Activated naive CD4-positive, alpha-beta T cell treated with anti-CD3 and anti-CD28 coated beads, Interleukin-2, amount 50 U/mL, for 16 hours (primary cell): ENCODE results near the gene ARHGEF16.

Experiments
- DNase-seq: peaks from one replicate; pipeline ENCODE4 v3.0.0-alpha.2; 2020

ARHGEF16 gene

DNA sequence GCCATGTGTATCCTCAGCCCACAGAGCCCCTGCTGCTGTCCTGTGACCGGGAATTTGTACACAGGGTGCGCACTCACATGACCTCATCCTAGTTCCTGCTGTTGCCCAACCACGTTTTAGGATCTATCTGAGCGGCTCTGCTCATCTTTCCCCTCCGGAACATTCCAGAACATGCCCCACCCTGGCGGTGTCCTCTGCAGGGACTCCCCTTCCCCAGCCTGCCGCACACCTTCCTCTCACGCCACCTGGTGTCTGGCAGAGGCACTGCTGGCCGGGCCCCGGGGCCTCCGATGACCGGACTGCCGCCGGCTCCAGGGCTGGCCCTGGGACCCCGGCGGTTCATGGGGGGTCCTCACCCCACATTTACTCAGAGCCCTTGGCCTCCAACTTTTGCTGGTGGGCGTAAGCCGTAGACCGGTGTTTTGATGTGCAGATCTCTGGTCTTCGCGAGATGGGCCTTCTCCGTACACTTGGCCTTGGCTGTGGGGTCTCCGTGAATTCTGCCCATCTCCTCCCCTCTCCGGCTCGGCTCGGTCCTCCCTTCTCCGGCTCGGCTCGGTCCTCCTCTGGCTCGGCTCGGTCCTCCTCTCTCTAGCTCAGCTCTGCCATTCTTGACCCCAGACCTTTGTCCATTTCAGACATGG lies 29.5 kb downstream of the ARHGEF16 start:
- DNase-seq: peak; percentile 48

DNA sequence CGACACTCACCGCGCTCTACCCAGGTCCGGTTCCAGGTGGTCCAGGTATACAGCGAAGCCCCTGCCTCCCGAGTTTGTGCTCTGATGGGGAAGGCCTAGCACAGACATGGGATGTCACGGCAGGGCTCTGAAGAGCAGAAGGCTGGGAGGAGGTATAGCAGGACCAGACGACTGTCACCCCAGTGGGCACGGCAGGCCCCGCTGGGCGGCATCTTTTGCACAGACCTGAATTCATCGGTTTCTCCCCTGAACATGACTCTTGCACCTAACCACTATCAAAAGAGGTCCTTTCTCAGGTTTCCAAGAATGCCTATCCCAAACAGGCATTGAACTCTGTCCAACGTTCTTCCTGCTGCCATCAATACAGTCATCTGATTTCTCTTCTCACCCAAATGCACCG lies 30.6 kb downstream of the ARHGEF16 start:
- no peak for DNase-seq

DNA sequence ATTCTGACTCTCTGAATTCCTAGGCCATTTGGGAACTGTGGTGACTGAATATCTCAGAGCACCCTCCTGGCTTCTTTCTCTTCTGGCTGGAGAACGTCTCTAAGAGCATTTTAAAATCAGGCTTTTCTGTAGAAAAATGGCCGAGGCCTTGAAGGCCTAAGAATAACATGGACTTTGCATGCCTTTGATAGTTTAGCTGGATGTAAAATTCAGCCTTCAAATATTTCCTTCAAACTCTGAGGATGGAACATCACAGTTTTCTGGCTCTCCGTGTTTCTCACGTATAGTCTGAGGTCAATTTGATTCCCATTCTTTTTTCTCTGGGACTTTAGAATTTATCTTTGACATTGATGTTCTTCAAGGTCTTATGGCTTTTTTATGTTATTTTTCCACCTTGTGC lies 34.0 kb downstream of the ARHGEF16 start:
- DNase-seq: no peak

DNA sequence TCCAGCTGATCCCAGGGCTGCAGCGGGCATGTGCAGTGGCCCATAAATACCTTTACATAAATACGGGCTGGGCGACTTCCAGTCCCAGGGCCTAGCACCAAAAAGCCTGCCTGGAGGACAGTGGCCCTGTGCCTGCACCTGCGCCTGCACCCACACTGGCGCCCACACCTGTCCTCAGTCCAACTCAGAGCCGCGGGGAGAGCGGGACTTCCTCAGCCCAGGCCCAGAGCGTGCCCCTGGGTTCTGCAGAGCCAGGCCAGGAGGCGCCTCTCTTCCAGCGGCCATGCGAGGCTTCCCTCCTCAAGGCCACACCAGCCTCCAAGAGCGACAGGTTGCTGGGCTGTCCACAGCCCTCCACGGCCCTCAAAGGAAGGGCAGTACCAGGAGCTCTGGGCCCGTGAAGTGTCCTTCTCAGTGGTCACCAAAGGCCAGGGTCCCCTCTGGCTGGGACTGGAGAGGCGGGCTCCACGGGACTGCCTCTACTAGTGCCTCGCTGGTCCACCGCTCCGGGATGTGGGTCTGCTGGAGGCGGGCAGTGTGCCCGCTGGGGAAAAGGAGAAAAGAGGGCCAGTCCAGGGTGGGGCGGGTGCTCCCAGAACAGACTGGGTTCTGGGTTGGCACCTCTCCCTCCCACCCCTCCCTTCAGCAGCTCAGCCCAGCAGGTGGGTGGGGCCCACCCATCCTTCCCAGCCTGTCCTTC lies 35.7 kb downstream of the ARHGEF16 start:
- no peak for DNase-seq

DNA sequence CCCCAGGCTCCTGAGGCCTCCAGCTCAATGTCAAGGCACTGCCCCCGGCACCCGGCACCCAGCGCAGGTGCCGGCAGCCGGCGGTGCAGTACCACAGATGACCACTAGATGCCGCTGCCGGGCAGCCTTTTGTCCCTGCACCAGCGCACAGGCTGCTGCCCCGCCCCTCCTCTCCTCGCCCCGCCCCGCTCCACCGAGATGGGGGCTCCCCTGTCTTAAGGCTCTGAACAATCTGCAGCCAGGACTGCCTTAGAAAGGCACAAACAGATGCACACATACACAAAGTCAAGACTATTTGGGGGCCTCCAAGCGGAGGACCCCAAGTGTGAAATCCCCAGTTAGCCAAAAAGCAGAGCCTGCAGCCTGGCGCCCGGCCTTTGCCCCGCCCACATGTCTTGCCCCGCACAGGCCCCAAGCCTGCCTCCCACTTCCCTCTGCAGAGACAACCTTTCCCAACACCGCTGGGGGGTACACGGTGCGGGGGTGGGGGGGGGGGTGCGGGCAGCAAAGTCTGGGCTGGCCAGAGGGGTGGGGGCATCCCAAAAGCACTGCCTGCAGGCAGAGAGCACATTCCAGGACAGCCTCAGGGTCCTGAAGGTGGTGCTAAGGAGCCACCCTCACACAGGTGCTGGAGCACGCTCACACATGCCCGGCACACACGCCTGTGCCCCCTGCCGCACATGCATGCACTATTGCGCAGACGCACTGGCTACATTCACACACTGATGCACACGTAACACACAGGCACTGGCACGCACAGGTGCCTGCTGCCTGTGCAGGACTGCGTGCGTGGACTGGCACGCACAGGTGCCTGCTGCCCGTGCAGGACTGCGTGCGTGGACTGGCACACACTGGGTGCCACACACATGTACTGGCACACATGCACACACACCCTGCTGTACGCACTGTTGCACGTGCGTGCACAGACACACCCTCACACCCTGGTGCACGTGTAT lies 37.1 kb downstream of the ARHGEF16 start:
- peak; percentile 87 for DNase-seq

DNA sequence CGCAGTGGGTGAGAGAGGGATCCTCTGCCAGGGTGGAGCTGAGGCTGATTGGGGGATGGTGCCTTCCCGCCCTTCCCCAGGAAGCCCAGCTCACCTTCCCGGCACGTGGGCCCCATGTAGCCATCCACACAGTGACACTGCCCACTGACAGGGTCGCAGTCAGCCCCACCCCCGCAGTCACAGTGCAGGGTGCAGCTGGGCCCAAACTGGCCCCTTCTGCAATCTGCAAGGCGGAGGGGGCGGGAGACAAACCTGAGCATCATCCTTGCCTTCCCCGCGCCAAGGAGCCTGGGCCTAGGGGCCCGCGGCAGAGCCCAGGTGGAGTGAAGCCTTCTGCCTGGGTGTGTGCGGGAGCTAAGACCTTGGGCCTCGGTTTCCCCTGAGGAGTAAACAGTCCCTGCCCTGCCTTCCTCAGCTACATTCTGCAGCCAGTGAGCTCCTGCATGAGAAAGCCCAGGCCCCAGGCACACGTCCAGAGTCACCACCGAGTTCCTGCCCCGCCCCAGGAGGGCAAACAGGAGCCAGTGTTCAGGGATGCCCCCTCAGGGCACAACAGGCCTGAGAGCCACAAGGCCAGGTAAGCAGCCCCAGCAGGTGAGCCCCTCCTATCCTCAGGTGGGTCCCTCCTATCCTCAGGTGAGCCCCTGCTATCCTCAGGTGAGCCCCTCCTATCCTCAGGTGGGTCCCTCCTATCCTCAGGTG lies 38.2 kb downstream of the ARHGEF16 start:
- no peak for DNase-seq

DNA sequence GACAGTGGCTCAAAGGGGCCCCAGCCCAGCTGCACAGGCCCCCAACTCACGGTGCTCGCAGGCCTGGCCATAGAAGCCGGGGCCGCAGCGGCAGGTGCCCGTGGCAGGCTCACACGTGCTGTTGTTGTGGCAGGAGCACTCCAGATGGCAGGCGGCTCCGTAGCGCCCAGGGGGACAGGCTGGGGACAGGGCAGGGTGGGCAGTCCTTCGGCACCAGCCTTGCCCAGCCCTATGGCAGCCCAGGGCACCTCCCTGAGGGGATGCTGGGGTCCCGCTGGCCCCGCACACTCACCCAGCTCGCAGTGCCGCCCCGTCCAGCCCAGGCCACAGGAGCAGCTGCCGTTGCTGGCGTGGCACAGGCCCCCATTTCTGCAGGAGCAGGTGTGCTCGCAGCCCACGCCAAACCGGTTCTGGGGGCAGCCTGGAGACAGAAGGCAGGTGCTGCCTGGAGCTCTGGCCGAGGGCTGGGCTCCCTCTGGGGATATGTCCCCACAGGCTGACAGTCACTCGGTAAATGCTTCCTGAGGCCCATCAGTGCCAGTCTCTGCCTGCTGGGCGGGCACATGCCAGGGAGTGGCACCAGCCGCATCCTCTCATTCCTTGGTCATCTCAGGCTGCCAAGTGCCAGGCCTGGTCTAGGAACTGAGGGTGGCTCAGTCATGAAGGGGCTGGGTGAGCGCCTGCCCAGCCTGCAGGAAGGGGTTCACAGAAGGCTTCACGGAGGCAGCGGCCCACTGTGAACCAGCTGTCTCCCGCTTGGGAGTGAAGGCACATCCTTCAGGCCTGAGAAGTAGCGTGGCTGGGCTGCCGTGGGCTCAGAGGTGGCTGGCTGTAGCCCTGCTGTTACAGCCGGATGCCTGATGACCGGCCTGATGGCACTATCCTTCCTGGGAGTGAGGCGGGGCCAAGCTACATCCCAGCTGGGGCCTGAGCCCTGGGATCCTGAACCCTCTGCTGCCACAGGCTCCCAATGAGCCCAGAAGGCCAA lies 40.1 kb downstream of the ARHGEF16 start:
- DNase-seq: no peak

DNA sequence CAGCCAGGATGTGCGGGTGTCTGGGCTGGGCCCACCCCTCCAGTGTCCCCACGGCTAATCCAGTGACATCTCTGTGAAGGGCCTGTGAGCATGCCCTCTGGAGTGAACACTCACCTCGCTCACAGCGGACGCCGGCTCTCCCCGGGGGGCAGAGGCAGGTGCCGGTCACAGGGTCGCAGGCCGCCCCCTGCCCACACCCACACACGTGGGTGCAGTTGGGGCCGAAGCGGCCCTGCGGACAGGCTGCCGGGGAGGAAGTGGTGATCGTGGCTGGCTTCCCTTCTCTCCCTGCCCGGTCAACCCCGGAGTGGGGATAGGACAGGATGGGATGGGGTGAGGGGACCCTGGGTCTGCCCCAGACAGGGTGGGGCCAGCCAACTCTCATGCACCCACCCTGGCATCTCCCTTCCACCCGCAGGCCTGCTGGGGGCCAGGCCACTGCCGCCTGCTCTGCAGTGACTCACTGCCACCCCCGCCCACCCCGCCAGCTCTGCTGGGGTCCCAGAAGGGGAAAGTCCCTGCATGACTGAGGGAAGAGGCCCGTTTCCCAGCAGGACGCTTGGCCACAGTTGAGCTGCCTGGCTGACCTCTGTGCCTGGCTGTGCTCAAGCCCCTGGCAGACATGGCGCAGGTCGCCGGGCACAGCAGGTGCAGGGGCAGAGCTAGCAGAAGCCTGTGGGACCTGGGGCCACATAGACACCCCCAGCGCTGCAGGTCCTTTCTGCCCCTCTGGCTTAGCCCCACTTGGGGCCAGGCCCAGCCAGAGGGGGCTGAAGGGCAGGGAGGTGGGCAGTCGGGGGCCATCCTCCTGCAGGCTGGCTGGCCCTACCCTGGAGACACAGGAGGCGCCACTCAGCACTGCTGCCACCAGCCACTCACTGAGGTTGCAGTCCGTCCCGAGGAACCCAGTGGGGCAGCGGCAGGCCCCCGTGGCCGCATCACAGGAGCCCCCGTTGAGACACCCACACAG lies 41.6 kb downstream of the ARHGEF16 start:
- no peak for DNase-seq

DNA sequence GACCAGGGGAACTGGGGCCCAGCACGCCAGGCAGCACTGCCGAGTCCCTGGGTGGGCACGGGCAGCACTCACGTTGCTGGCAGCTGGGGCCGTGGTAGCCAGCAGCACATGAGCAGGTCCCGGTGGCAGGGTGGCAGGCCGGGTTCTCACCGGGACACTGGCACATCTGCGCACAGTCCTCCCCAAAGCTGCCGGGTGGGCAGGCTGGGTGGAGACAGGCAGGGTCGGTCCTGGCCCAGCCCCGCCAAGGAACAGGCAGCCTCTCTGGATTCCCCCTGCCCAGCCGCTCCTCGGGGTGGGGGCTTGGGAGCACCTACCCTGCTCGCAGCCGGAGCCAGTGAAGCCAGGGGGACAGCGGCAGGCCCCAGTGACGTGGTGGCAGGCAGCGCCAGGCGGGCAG lies 42.5 kb downstream of the ARHGEF16 start:
- DNase-seq: no peak

DNA sequence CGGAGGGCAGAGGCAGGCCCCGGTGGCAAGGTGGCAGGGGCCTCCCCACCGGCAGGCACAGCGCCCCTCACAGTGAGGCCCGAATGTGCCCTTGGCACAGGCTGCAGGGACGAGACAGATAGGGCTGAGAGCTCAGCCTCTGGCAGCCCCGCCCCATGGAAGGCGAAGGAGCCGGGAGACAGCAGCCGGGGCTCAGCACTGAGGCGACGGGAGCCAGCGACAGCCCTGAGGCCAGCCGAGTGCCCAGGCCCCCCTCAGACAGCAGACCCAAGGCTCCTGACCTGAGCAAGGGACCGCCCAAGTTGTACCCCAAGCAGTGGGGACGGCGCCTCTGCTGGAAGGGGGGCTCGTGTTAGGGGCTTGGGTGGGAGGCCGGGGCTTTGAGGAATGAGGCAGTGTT lies 43.1 kb downstream of the ARHGEF16 start:
- DNase-seq: no peak

DNA sequence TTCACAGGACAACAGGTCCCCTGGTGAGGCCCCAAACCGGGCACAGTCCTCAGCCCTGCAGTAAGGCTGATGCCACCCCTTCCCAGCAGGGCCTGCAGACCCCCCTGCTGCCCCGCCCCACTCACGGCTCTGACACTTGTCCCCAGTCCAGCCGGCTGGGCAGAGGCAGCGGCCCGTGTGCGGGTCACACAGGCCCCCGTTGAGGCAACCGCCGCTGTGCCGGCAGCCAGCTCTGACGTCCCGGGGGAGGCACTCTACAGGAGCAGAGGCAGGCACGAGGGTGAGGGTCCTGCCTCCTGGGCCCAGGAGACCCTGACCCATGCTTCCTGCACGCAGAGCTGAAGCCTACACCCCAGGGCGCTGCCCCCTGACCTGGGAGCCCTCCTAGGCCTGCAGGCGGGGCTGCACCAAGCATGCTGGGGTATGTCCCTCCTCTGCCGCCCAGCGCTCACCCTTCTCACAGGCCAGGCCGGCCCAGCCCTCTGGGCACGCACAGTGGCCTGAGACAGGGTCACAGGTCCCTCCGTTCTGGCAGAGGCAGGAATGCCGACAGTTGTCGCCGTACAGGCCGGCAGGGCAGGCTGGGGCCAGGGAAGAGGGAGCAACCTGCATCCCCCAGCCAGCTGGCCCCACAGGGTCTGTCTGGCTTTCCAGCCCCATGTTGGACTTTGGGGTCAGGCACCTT lies 43.9 kb downstream of the ARHGEF16 start:
- no peak for DNase-seq

DNA sequence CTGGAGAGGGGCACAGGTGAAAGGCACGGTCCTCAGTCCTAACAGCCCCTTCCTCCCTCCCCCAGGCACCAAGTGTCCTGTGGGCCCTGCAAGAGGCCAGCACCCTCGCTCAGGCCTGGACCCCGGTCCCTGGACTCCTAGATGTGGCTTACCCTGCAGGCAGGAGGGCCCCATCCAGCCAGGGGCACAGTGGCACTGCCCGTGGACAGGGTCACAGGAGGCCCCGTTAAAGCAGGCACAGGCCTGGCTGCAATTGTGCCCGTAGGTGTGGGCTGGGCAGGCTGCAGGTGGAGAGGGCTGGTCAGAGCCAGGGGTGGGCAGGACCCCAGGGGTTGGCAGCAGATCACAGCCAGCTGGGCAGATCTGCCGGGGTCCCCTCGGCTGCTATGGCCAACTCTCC lies 44.5 kb downstream of the ARHGEF16 start:
- DNase-seq: no peak

DNA sequence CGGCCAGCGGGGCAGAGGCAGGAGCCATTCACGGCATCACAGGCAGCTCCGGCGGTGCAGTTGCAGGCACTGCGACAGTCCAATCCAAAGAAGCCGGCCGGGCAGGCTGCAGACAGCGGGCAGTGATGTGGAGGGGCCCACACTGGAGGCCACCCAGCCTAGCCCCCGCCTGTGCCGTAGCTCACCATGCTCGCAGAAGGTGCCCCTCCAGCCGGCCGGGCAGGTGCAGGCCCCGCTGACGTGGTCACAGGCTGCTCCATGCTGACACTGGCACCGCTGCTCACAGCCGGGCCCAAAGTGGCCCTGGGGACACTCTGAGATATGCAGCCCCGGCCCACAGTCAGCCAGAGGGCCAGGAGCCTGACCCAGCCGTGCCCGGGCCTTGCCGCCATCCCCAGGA lies 45.1 kb downstream of the ARHGEF16 start:
- no peak for DNase-seq

DNA sequence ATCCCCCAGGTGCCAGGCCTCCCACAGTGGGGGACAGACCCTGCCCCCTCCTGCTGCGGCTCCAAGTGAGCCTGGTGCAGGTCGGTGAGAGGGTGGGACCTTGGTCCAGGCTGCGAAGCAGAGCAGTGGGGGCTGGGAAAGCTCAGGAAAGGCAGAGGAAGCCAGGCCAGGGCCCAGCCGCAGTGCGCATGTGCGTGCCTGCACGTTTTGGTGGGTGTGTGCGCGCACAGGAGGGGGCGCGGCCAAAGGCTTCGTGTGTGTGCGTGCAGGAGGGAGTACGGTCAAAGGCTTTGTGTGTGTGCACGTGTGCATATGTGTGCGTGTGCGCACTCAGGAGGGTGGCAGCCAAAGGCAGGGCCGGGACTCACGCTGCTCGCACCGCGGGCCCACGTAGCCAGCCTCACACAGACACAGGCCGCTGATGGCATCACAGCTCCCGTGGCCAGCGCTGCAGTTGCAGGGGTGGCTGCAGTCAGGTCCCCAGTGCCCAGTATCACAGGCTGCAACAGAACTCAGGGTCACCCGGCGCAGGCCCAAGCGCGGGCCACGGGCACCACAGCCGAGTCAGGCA lies 45.9 kb downstream of the ARHGEF16 start:
- no peak for DNase-seq

DNA sequence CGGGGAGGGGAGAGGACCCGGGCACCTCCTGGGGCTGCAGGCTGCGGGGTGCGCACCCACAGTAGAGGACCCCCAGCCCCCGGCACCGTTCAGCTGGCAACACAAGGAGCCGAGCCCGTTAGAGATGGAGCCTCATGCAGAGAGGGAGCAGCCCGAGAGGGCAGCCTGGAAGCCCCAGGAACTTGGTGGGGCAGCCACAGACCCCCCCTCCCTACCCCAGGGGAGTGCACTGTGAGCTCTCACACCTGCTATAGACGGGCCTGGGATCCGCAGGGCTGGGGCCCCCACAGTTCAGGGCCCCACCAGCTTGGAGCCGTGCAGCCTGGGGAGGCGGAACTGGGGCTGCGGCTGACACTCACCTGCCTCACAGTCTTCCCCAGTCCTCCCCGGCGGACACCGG lies 47.0 kb downstream of the ARHGEF16 start:
- DNase-seq: no peak

DNA sequence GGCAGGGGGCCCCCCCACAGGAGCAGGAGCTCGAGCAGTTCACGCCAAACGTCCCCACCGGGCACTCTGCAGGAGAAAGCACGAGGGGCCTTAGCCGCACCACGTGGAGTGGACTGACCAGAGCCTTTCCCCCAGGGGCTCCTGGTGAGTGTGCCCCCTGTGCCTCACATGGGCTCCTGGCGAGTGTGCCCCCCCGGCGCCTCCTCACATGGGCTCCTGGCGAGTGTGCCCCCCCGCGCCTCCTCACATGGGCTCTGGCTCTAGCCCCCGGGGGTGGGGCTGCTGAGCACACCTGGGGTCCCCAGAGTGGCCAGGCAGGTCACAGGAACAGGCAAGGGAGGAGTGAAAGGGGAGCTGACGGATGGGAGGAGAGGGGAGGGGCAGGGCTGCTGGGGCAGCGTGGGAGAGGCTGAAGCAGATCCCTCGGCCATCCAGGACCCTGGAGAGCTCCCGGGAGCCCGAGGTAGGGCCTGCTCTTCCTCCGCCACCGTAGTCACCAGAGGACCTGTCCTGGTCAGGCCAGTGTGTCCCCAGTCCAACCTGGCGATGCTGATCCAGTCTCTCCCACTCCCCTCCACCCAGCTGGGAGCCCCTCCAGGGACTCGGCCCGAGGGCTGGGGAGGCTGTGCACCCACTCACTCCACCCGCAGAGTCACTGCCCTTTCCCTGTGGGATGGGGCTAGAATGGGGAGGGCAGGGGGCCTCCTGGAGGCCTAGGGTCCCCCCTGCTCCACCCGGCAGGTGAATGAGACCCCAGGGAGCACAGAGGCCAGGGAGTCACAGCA lies 47.6 kb downstream of the ARHGEF16 start:
- DNase-seq: peak; percentile 35

DNA sequence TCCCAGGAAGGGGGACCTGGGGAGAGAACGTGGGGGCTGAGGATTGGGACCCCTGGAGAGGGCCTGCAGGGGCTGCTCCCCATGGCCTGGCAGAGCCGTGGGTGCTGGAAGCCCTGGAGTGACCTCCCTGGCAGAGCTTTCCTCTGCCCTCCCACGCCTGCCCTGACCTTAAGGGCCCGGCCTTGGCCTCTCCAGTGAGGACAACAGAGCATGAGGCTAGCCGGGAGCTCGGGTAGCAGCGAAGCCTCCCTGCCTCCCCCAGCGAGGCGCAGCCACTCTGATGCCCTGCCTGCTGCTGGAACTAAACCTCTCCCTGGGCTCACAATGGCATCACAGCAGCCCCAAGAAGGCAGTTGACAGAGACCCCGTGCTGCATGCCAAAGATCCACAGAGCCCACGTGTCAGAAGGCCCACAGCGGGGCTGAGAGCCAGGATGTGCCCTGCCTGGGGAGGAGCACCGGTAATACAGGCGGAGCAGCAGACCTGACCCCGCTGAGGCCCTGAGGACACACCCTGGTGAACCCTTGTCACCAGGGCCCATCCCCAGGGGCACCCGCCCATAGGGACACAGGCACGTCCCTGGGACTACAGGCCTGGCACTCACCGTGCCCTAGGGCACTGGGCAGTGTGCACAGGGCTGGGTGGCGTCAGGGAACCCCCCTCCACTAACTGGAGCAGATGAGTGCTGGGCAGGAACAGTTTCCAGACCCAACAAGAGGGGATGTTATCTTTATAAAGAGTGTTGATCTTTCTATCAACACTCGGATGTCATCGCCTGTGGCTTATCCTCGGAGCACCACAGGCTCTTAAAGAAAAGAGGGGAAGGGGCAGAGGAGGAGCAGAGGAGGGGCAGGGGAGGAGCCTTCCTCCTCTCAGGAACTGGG lies 48.4 kb downstream of the ARHGEF16 start:
- DNase-seq: no peak

DNA sequence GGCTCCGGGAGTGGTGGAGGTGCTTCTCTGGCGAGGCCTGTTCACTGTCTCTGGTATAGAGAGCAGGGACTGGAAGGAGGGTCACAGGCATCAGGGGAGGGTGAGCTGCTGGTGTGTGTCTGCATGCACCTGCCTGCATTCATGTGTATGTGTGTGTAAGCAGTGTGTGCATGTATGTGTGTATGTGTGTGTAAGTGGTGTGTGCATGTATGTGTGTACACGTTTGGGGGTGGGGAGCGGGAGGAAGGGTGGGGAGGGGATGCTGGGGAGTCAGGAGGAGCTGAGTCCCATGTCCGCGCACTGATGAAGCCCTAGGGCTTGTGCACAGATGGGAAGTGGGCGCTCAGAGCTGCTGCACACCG lies 49.0 kb downstream of the ARHGEF16 start:
- DNase-seq: no peak
